Stimulated activated CD4-positive, alpha-beta T cell treated with anti-CD3 and anti-CD28 coated beads, Interleukin-2, amount 100 ng/mL, for 4 hours (primary cell): ENCODE measurements around the gene DDX18.

Source experiments
- DNase-seq: peaks from one replicate; pipeline ENCODE4 v3.0.0-alpha.2; 2020; ENCODE audit warnings: low read depth

DDX18 gene

GRCh38 chr2:117834992-117835391 lies 20.5 kb downstream of the DDX18 start:
- DNase-seq, result no peak

- peak; percentile 17 for DNase-seq
Measured at GRCh38 chr2:117835990-117836760, 21.7 kb downstream of the DDX18 start.

- DNase-seq, result no peak
Measured at GRCh38 chr2:117845304-117845703, 30.8 kb downstream of the DDX18 start.

GRCh38 chr2:117850015-117850414 lies 35.5 kb downstream of the DDX18 start:
- DNase-seq, result no peak

- no peak for DNase-seq
Measured at GRCh38 chr2:117850461-117850860, 36.0 kb downstream of the DDX18 start.

GRCh38 chr2:117851969-117852368 lies 37.5 kb downstream of the DDX18 start:
- no peak for DNase-seq

GRCh38 chr2:117853316-117853715 lies 38.8 kb downstream of the DDX18 start:
- no peak for DNase-seq

- no peak for DNase-seq
Measured at GRCh38 chr2:117853873-117854272, 39.4 kb downstream of the DDX18 start.

GRCh38 chr2:117854610-117855009 lies 40.1 kb downstream of the DDX18 start:
- no peak for DNase-seq

- DNase-seq, result no peak
Measured at GRCh38 chr2:117855886-117856285, 41.4 kb downstream of the DDX18 start.

- DNase-seq, result no peak
Measured at GRCh38 chr2:117856415-117857210, 42.1 kb downstream of the DDX18 start.

- DNase-seq, result no peak
Measured at GRCh38 chr2:117858336-117858735, 43.8 kb downstream of the DDX18 start.

GRCh38 chr2:117858892-117859531 lies 44.5 kb downstream of the DDX18 start:
- DNase-seq, result no peak

GRCh38 chr2:117859532-117859911 lies 45.0 kb downstream of the DDX18 start:
- DNase-seq, result no peak

- DNase-seq, result no peak
Measured at GRCh38 chr2:117859924-117860647, 45.6 kb downstream of the DDX18 start.

- DNase-seq, result no peak
Measured at GRCh38 chr2:117862459-117862858, 48.0 kb downstream of the DDX18 start.

GRCh38 chr2:117875786-117876185 lies 61.3 kb downstream of the DDX18 start:
- DNase-seq, result no peak

GRCh38 chr2:117879003-117879402 lies 64.5 kb downstream of the DDX18 start:
- no peak for DNase-seq
